NCI-H2196 (cell line): ENCODE results near the gene RNF207.

Source experiments
- DNase-seq: peaks from one replicate; lab custom pipeline; 2025; ENCODE audit not compliant: unreplicated experiment; lab: John Stamatoyannopoulos, UW

Gene RNF207

DNA sequence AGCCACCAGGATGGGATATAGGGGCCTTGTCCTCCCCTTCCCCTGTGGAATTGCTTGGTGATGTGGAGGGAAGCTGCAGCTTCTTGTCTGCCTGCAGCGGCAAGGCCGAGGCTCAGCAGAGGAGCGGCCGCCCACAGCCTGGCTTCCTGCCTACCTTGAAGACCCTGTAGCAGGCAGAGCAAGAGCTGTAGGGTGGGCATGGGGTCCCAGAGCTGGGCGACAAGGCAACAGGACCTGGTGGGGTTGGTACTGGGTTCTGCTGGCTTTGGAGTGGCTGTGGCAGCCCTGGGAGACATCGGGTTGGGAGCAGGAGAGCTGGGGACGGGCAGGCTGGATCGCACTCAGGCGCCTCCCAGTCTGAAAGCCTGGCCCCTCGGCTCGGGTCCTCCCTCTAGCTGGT, 60.7 kb downstream of the RNF207 start:
- no peak for DNase-seq

DNA sequence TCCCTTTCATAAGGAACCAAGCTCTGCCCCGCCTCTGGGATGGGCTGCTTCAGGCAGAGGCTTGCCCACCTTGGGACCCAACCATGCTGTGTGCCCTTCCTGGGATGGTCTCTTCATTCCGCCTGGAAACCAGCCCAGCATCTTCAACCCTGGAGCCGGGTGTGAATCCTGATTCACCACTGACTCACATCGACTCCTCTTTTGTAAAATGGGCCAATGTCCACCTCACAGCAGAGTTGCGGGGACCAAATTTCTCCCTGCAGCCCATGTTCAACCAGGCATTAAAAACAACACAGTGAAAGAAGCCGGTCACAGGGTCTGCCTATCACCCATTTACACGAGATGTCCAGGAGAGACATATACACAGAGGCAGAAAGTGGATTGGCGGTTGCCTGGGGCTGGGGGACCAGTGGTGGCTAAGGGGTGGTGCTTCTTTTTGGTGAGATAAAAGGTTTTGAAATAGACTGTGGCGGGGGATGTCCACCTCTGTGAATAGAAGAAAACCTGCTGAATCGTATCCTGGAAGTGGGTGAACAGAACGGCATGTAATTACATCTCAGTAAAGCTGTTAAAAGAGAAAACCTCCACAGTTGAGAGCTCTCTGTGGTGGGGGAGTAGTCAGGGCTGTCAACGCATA, 61.9 kb downstream of the RNF207 start:
- no peak for DNase-seq

DNA sequence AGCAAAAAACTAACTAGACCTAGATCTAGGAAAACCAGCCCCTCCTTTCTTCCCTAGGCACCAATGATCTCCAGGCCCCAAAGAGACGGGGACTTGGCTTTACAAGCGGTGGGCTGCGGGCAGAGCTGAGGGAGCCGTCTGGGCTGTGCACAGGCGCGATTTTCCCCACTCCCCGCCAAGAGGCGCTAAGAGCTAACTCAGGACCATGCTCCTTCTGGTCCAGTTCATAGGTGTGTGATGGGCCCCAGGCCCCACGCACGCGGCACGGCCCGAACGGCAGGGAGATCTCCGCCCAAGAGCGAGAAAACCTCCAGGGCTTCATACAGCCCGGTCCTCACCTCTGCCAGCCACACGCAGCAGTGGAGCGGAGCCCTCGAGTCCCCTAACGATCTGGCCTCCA, 62.5 kb downstream of the RNF207 start:
- DNase-seq: no peak

DNA sequence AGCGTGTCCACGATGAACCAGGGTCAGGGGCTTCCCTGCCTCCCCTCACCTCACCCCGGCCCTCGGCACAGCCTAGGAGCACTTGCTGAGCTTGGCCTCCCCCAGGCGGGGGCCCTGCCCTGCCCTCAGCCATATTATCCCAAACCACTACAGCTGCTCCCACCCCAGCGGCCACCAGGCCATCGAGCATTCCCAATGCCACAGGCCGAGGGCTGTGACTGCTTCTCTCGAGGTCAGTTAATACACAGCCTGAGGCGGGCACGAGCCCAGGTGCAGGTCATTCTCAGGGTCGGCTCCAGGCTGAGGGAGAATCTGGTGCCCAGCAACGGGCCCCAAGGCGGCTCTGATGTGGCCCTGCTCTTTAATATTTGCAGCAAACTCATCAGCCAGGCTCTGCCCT, 63.4 kb downstream of the RNF207 start:
- no peak for DNase-seq

DNA sequence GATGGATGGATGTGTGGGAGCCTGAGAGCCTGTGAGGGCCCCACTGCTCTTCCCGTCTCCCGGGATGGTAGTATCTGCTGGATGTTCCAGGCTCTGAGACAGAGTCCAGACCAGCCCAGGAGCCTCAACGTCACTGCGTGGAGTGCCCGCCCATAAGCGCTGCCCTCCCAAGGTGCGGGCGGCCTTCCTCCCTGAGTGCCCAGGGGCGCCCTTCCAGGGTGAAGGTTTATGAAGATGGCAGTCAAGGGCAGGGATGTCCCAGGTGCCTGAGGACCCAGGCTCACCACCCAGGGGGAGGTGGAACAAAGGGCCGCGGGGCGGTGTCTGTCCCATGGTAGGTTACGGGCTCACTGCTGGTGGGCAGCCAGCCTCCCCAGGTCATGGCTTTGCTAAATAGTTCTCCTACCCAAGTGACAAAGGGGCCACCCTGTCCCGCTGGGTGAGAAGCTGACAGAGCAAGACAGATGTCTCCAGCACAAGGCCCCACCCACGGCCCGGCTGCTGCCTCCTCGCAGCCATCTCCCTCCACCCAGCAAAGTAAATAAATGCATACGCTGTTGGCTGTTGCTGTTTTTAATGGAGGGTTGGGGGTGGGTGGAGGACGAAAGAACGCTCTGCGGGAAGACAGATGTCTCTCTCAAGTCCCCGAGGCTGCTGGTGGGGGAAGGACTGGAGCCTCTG, 63.9 kb downstream of the RNF207 start:
- DNase-seq: no peak

DNA sequence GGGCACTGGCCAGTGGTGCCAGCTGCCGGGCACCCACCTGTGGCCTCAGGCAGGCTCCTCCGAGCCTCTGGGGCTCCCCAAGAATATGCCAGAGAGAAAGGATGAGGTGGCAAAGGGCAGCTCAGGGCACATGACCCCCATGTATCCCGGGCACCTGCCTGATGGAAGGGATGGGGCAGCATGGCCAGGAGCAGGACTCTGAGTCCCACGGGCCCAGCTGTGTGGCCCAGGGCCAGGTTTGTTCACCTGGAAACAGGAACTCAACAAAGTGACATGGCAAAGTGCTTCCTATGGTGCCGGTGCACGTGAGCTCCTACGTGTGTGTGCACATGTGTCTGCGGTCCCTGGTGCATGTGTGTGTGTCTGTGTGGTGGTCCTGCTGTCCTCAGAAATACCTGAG, 64.5 kb downstream of the RNF207 start:
- no peak for DNase-seq
